Ishikawa (cell line): ENCODE results near the gene NCL.

Experiments
- CEBPB ChIP-seq: IDR thresholded peaks from 2 replicates; pipeline ENCODE4 v1.6.1; 2012
- CREB1 ChIP-seq: IDR thresholded peaks from 2 replicates; pipeline ENCODE4 v1.6.1; 2012; ENCODE audit warnings: low read depth
- EGR1 ChIP-seq: IDR thresholded peaks from 2 replicates; pipeline ENCODE4 v1.6.1; 2012
- EP300 ChIP-seq: IDR thresholded peaks from 2 replicates; pipeline ENCODE4 v1.6.1; 2012; ENCODE audit warnings: borderline replicate concordance
- FOXM1 ChIP-seq: IDR thresholded peaks from 2 replicates; pipeline ENCODE4 v1.6.1; 2012; ENCODE audit warnings: low read depth, borderline replicate concordance
- MAX ChIP-seq: IDR thresholded peaks from 2 replicates; pipeline ENCODE4 v1.6.1; 2012
- NFIC ChIP-seq: IDR thresholded peaks from 2 replicates; pipeline ENCODE4 v1.6.1; 2012
- RAD21 ChIP-seq: IDR thresholded peaks from 2 replicates; pipeline ENCODE4 v1.6.1; 2012; ENCODE audit warnings: low read depth
- REST ChIP-seq: IDR thresholded peaks from 2 replicates; pipeline ENCODE4 v1.6.1; 2012; ENCODE audit warnings: low read depth, mild to moderate bottlenecking
- TAF1 ChIP-seq: IDR thresholded peaks from 2 replicates; pipeline ENCODE4 v1.6.1; 2012; ENCODE audit warnings: low read depth, mild to moderate bottlenecking
- TCF12 ChIP-seq: IDR thresholded peaks from 2 replicates; pipeline ENCODE4 v1.6.1; 2012; ENCODE audit warnings: low read depth
- TEAD4 ChIP-seq: IDR thresholded peaks from 2 replicates; pipeline ENCODE4 v1.6.1; 2012
- YY1 ChIP-seq: IDR thresholded peaks from 2 replicates; pipeline ENCODE4 v1.6.1; 2012; ENCODE audit warnings: low read depth
- ZBTB7A ChIP-seq: IDR thresholded peaks from 2 replicates; pipeline ENCODE4 v1.6.1; 2012; ENCODE audit warnings: low read depth
- TF ChIP-seq, protein P1 (sequence below): IDR thresholded peaks from 2 replicates; pipeline ENCODE4 v1.6.1; 2012

Gene NCL

DNA sequence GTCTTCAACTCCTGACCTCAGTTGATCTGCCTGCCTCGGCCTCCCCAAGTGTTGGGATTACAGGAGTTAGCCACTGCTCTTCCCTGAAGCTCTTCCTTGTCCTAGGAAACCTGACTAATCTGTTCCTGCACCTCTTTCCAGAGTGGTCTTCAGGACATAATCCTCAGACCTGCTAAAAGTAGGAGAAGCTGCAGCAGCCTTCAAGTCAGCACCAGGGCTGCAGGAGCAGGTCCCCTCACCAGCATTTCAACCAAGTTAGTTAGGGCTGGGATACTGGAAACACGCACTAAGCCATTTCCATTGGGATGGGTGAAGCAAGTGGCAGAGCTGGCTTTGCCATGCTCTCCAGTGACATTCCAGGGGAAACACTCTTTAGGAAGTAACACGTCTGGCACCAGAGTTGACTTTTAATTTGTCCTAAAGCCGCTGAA lies 9.9 kb downstream of the NCL start:
- TF ChIP-seq CREB1 (no peak), EGR1 (no peak), MAX (no peak), ZBTB7A (no peak), EP300 (no peak)

- TF ChIP-seq ZBTB7A (no peak), MAX (no peak), TCF12 (no peak), TAF1 (no peak), TEAD4 (no peak), CEBPB (no peak)
- TF ChIP-seq, protein P1, sequence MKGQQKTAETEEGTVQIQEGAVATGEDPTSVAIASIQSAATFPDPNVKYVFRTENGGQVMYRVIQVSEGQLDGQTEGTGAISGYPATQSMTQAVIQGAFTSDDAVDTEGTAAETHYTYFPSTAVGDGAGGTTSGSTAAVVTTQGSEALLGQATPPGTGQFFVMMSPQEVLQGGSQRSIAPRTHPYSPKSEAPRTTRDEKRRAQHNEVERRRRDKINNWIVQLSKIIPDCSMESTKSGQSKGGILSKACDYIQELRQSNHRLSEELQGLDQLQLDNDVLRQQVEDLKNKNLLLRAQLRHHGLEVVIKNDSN, result no peak
Measured at GRCh38 chr2:231452799-231453508, 11.3 kb downstream of the NCL start.

DNA sequence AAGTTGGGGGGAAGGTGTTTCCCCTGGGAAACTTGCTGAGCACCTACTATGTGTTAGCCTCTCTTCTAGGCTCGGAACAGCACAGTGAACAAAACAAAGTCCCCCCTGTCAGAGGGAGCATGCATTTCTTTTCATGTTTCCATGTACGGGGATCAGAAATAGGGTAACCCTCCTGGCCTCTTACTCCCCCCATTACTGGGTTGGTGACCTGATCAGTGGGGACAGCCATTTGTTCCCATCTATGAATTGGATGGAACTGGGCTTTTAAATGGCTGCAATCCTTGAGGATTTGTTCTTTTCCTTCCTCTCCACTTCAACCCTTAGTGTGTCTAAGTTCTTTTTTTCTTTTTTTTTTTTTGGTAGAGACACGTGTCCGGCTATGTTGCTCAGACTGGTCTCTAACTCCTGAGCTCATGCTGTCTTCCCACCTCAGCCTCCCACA lies 13.7 kb downstream of the NCL start:
- TF ChIP-seq, protein P1, result no peak
- no peak for TF ChIP-seq REST
- no peak for TF ChIP-seq TCF12
- no peak for TF ChIP-seq TEAD4
- no peak for TF ChIP-seq EGR1
- TF ChIP-seq YY1, result no peak
- no peak for TF ChIP-seq FOXM1
- TF ChIP-seq MAX, result no peak
- TF ChIP-seq NFIC, result no peak
- TF ChIP-seq TAF1, result no peak
- TF ChIP-seq EP300, result no peak
- TF ChIP-seq RAD21, result no peak
- TF ChIP-seq ZBTB7A, result no peak
- no peak for TF ChIP-seq CREB1
- TF ChIP-seq CEBPB, result no peak

- TF ChIP-seq YY1 (no peak), NFIC (no peak), ZBTB7A (no peak), CREB1 (no peak), RAD21 (no peak), TAF1 (no peak), REST (no peak), EP300 (no peak), MAX (no peak), CEBPB (no peak), FOXM1 (no peak), EGR1 (no peak), TEAD4 (no peak), TCF12 (no peak)
- TF ChIP-seq, protein P1, result no peak
Measured at GRCh38 chr2:231449503-231450054, 14.7 kb downstream of the NCL start.

DNA sequence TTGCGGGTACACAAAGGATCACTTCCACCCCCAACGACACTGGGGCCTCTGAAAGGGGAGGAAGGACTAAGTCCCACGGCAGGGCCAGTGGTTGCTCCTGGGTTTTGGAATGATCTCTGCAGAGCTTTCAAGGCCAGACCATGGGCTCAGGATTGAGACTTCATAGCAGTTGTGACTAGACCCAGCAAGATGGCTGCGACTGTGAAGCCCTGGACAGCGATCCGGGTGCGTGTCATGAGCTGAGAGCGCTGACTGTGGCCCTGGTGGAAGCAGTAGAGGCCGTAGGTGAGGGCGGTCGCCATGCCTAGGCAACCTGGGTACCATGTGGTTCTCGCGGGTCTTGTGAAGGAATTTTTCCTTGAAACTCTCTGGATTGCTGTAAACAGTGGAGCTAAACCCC lies 27.3 kb downstream of the NCL start:
- no peak for TF ChIP-seq ZBTB7A
- TF ChIP-seq RAD21, result no peak
- no peak for TF ChIP-seq FOXM1
- no peak for TF ChIP-seq MAX
- no peak for TF ChIP-seq TCF12
- TF ChIP-seq, protein P1, result no peak
- TF ChIP-seq EGR1, result no peak
- TF ChIP-seq CREB1, result no peak
- no peak for TF ChIP-seq TEAD4
